BE2C (cell line): ENCODE results near the gene PATJ.
"Not testable (repeated sequence)": the region's sequence is repeated elsewhere in the genome, so short reads cannot be mapped to it uniquely, and the experiment has no call there.

Experiments used
- DNase-seq: peaks from one replicate; pipeline ENCODE4 v3.0.0-alpha.2; 2020
- H3K27me3 ChIP-seq: fragments of 250-450 bp; sonication (Bioruptor Pico); 2 replicates; pipeline ENCODE4 v1.5.1; 2020; ENCODE audit warnings: mild to moderate bottlenecking
- H3K36me3 ChIP-seq: fragments of 250-450 bp; sonication (Bioruptor Pico); 2 replicates; pipeline ENCODE4 v1.5.1; 2020; ENCODE audit warnings: mild to moderate bottlenecking
- H3K4me1 ChIP-seq: fragments of 250-450 bp; sonication (Bioruptor Pico); 2 replicates; pipeline ENCODE4 v1.5.1; 2020
- H3K4me3 ChIP-seq: 2 replicates; pipeline ENCODE4 v1.5.1; 2011; ENCODE audit warnings: low read depth, low read length
- H3K9me3 ChIP-seq: fragments of 250-450 bp; sonication (Bioruptor Pico); 2 replicates; pipeline ENCODE4 v1.5.1; 2020
- CTCF ChIP-seq: IDR thresholded peaks from 2 replicates; pipeline ENCODE4 v1.5.1; 2012; ENCODE audit warnings: mild to moderate bottlenecking, low read depth, low read length

PATJ gene

GRCh38 chr1:61935516-61935915 lies 193.2 kb downstream of the PATJ start:
- Histone ChIP-seq H3K27me3 (no peaks in the 10 kb centered on the region), H3K4me3 (no peak overlapping the region), H3K9me3 (no peaks in the 10 kb centered on the region), H3K36me3 (no peaks in the 10 kb centered on the region), H3K4me1 (no peaks in the 10 kb centered on the region)
- no peak for TF ChIP-seq CTCF
- DNase-seq, result no peak

DNA sequence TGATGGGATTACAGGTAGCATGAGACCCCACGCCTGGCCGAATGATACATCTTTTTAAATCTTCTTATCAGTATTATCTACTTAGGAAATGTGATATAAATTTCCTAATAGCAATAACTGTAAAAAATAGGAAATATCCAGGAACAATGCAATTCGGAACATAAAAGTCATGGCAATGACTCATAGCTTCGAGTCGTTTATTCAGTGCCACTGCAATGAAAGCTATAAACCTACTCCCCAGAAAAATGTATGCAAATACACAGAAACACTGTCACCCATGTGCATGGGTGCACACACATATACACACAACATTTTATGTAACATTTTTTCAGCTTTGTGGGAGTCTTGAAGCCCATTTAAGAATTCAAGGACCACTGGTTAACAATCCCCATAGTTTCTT lies 194.6 kb downstream of the PATJ start:
- Histone ChIP-seq H3K9me3 (no peaks in the 10 kb centered on the region), H3K36me3 (no peaks in the 10 kb centered on the region), H3K4me1 (no peaks in the 10 kb centered on the region), H3K4me3 (no peak overlapping the region), H3K27me3 (no peaks in the 10 kb centered on the region)
- DNase-seq, result no peak
- TF ChIP-seq CTCF, result no peak

DNA sequence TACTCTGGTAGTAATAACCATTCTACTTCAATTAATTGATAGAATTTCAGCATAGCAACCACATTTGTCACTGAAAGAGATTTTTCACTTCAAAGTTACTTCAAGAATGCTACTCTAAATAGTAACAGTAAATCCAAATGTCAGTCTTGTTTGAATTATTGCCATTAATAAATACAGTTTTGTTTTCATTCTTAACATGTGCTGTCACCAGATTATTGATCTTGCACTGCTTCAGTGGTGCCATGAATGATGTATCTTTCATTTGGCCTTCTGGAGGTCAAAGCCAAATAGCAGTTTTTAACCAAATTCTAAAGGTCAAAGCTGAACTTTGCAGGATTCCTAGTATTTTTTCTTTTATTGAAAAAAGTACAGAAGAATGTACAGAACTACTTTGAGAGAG lies 199.5 kb downstream of the PATJ start:
- Histone ChIP-seq H3K27me3 (no peaks in the 10 kb centered on the region), H3K9me3 (no peaks in the 10 kb centered on the region), H3K4me3 (no peak overlapping the region), H3K36me3 (no peaks in the 10 kb centered on the region), H3K4me1 (no peaks in the 10 kb centered on the region)
- DNase-seq, result no peak
- no peak for TF ChIP-seq CTCF

GRCh38 chr1:61942856-61943255 lies 200.6 kb downstream of the PATJ start:
- H3K9me3 ChIP-seq, result no peaks in the 10 kb centered on the region
- no peaks in the 10 kb centered on the region for H3K4me1 ChIP-seq
- no peaks in the 10 kb centered on the region for H3K36me3 ChIP-seq
- TF ChIP-seq CTCF, result no peak
- DNase-seq, result no peak
- no peak overlapping the region for H3K4me3 ChIP-seq
- H3K27me3 ChIP-seq, result no peaks in the 10 kb centered on the region

DNA sequence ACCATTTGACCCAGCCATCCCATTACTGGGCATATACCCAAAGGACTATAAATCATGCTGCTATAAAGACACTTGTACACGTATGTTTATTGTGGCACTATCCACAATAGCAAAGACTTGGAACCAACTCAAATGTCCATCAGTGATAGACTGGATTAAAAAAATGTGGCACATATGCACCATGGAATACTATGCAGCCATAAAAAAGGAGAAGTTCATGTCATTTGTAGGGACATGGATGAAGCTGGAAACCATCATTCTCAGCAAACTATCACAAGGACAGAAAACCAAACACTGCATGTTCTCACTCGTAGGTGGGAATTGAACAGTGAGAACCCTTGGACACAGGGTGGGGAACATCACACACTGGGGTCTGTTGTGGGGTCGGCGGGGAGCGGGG lies 206.4 kb downstream of the PATJ start:
- not testable (repeated sequence) for H3K4me3 ChIP-seq, DNase-seq, H3K36me3 ChIP-seq, H3K9me3 ChIP-seq, H3K4me1 ChIP-seq, H3K27me3 ChIP-seq

DNA sequence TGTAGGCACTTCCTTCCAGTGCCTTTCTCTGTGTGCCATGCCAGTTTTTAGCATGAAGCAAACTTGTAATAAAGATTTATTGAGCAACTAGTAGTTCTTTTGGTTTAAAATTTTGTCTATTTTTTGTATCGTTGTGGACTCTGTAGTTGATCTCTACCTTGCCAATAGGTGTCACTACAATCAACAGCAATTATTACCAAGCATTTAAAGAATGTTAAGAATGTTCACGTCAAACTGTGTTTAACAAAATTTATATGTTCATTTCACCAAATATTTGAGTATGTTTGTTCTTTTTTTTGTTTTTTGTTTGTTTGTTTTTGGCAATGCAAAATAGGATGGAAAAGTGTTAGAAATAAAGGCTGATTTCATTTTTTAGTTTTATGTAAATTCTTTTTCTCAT lies 208.1 kb downstream of the PATJ start:
- H3K4me1 ChIP-seq, result no peaks in the 10 kb centered on the region
- DNase-seq, result no peak
- H3K4me3 ChIP-seq, result no peak overlapping the region
- H3K9me3 ChIP-seq, result no peaks in the 10 kb centered on the region
- no peaks in the 10 kb centered on the region for H3K27me3 ChIP-seq
- TF ChIP-seq CTCF, result 0 out of 2 replicates have a peak, but pooled peaks have one; percentile 12
- H3K36me3 ChIP-seq, result no peaks in the 10 kb centered on the region
